ENCODE data around the gene EPRS1.

DNA sequence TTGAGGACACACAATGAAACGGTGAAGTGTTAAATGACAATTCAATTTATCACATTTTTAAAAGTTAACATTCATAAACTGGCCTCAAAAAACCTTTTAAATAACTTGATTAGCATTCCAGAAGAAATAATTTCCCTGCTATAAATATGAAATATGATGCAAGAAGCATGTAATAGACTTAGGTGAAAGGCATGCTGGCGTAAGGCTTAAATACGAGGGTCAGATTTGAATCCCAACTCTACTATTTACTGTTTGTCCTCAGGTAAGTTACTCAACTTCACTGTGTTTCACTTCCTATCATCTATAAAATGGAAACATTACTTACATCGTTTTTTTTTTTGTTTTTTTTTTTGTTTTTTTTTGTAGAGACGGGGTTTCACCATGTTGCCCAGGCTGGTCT is 40.8 kb downstream of the EPRS1 start:
- no peak for TF ChIP-seq EZH2 (IDR thresholded peaks at IDR 0.05; ENCODE audit: low read depth)
- TF ChIP-seq, protein P1, sequence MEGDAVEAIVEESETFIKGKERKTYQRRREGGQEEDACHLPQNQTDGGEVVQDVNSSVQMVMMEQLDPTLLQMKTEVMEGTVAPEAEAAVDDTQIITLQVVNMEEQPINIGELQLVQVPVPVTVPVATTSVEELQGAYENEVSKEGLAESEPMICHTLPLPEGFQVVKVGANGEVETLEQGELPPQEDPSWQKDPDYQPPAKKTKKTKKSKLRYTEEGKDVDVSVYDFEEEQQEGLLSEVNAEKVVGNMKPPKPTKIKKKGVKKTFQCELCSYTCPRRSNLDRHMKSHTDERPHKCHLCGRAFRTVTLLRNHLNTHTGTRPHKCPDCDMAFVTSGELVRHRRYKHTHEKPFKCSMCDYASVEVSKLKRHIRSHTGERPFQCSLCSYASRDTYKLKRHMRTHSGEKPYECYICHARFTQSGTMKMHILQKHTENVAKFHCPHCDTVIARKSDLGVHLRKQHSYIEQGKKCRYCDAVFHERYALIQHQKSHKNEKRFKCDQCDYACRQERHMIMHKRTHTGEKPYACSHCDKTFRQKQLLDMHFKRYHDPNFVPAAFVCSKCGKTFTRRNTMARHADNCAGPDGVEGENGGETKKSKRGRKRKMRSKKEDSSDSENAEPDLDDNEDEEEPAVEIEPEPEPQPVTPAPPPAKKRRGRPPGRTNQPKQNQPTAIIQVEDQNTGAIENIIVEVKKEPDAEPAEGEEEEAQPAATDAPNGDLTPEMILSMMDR (conservative IDR thresholded peaks at IDR 0.05), result no peak
